GM21723 (cell line): ENCODE results near the gene SCUBE3.

Source experiments
- ATAC-seq: cut with Tn5 transposase; IDR thresholded peaks from one replicate; pipeline ENCODE4 v1.9.1; 2021; ENCODE audit warnings: mild to moderate bottlenecking, moderate library complexity; ENCODE audit not compliant: unreplicated experiment

Gene SCUBE3

GRCh38 chr6:35209081-35209480 lies 4.7 kb upstream of the SCUBE3 start:
- no peak for ATAC-seq

GRCh38 chr6:35209622-35210247 lies 4.0 kb upstream of the SCUBE3 start:
- ATAC-seq, result no peak

GRCh38 chr6:35213298-35213791 lies 411 bp upstream of the SCUBE3 start:
- no peak for ATAC-seq

GRCh38 chr6:35214869-35215664 lies 1.3 kb downstream of the SCUBE3 start:
- ATAC-seq, result no peak

GRCh38 chr6:35215665-35216411 lies 2.1 kb downstream of the SCUBE3 start:
- ATAC-seq, result no peak

- no peak for ATAC-seq
Measured at GRCh38 chr6:35216412-35216732, 2.6 kb downstream of the SCUBE3 start.

GRCh38 chr6:35216851-35217811 lies 3.4 kb downstream of the SCUBE3 start:
- no peak for ATAC-seq

GRCh38 chr6:35218021-35218420 lies 4.3 kb downstream of the SCUBE3 start:
- no peak for ATAC-seq

GRCh38 chr6:35218456-35218855 lies 4.7 kb downstream of the SCUBE3 start:
- ATAC-seq, result no peak

GRCh38 chr6:35219683-35220326 lies 6.0 kb downstream of the SCUBE3 start:
- no peak for ATAC-seq

GRCh38 chr6:35220711-35221110 lies 7.0 kb downstream of the SCUBE3 start:
- no peak for ATAC-seq

GRCh38 chr6:35223396-35223795 lies 9.6 kb downstream of the SCUBE3 start:
- ATAC-seq, result no peak

- ATAC-seq, result no peak
Measured at GRCh38 chr6:35224720-35225119, 11.0 kb downstream of the SCUBE3 start.

GRCh38 chr6:35228481-35228880 lies 14.7 kb downstream of the SCUBE3 start:
- ATAC-seq, result no peak

GRCh38 chr6:35229304-35229703 lies 15.5 kb downstream of the SCUBE3 start:
- no peak for ATAC-seq

GRCh38 chr6:35230498-35230897 lies 16.7 kb downstream of the SCUBE3 start:
- ATAC-seq, result no peak

- ATAC-seq, result no peak
Measured at GRCh38 chr6:35230950-35231349, 17.2 kb downstream of the SCUBE3 start.

- no peak for ATAC-seq
Measured at GRCh38 chr6:35231563-35231962, 17.8 kb downstream of the SCUBE3 start.

GRCh38 chr6:35234901-35235300 lies 21.1 kb downstream of the SCUBE3 start:
- no peak for ATAC-seq

- no peak for ATAC-seq
Measured at GRCh38 chr6:35236223-35236622, 22.5 kb downstream of the SCUBE3 start.
